GM12865 (cell line): ENCODE data around the gene DIPK1B.

Experiments used
- DNase-seq: peaks from one replicate; pipeline ENCODE4 v3.0.0; 2010; ENCODE audit warnings: low read depth
- H3K4me3 ChIP-seq: 2 replicates; pipeline ENCODE4 v1.5.1; 2011; ENCODE audit warnings: mild to moderate bottlenecking, low read depth, low read length, control low read depth
- CTCF ChIP-seq: IDR thresholded peaks from 2 replicates; pipeline ENCODE4 v1.5.1; 2011; ENCODE audit warnings: low read length, control low read depth, low read depth, inconsistent platforms; ENCODE audit not compliant: insufficient read depth; ENCODE audit errors: missing control alignments

The DIPK1B gene

DNA sequence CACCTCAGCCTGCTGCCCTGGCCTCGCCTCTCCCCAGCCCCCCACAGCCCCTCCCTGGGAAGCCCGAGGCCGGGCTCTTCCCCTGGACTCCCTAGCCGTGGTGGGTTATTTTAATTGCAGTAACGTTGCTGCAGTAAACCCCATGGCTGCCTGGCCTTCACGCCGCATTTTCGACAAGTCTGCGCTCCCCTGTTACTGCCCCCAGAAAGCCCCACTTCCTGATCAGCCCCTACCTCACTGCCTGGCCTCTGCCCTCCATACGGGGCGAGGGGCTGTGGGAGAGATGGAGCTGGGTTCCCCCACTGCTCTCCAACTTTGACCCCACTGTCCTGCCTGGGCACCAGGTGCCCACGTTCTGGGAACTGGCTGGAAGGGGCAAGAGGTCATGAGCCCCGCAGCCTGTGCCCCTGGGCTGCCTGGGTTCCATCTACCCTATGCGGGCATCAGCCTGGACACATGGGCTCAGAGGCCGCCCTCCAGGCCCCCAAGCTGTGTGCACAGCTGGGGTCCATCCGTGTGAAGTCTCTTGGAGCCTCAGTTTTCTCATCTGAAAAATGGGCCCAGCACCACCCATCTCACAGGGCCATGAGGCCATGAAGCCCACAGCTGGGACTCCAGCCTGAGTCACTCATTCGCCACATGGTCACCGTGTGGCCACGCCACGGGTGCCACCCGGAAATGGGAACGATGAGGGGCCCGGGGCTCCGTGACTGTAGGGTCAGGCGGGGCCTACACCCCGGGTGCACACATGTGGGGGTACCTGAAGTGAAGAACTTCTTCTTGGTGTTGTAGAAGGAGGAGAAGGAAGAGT lies 38.2 kb upstream of the DIPK1B start:
- no peak overlapping the region for H3K4me3 ChIP-seq
- DNase-seq, result no peak
- TF ChIP-seq CTCF, result no peak

DNA sequence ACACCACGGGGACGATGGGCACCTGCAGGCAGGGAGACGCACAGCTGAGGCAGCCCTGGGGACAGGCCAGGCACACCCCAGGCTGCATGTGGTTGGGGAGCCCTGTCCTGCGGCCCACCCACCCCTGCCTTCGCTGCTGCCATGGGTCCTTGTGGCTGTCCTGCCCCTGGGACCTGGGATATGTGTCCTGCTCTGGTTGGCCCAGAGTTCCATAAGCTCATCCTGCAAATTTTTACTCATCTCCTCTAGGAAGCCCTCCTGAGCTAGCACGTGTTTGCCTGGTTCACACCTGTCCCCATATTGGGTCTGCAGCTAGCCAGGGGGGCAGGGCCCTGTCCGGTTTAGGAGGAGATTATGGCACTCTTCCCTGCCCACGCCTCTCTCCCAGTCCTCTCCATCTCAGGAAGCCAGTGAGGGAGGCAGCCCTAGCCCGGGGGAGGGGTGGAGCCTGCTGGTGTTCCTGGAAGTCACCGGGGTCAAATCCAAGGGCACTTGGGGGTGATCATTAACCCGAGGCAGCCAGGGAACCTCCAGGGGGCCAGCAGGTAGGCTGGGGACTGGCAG lies 37.5 kb upstream of the DIPK1B start:
- H3K4me3 ChIP-seq, result no peak overlapping the region
- DNase-seq, result no peak
- TF ChIP-seq CTCF, result no peak

- no peak for TF ChIP-seq CTCF
- DNase-seq, result no peak
- no peak overlapping the region for H3K4me3 ChIP-seq
These were observed 36.7 kb upstream of the DIPK1B start for GRCh38 chr9:136675477-136676296.

GRCh38 chr9:136676297-136676794 lies 36.0 kb upstream of the DIPK1B start:
- DNase-seq, result no peak
- no peak for TF ChIP-seq CTCF
- H3K4me3 ChIP-seq, result no peak overlapping the region

- TF ChIP-seq CTCF, result no peak
- DNase-seq, result no peak
- no peak overlapping the region for H3K4me3 ChIP-seq
These were observed 35.3 kb upstream of the DIPK1B start for GRCh38 chr9:136676920-136677686.

GRCh38 chr9:136678034-136678433 lies 34.3 kb upstream of the DIPK1B start:
- H3K4me3 ChIP-seq, result no peak overlapping the region
- TF ChIP-seq CTCF, result no peak
- no peak for DNase-seq
